Measurements from ENCODE around the gene SH3RF1.

SH3RF1 gene

DNA sequence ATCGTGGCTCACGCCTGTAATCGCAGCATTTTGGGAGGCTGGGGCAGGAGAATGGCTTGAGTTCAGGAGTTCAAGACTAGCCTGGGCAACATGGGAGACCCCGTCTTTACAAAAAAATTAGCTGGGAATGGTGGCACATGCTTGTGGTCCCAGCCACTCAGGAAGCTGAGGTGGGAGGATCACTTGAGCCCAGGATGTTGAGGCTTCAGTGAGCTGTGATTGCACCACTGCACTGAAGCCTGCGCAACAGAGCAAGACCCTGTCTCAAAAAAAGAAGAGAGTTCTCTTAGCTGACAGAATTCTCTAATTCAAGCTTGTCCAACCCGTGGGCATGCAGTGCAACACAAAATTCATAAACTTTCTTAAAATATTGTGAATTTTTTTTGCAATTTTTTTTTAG is 165.1 kb downstream of the SH3RF1 start:
- DNase-seq = no peak

GRCh38 chr4:169103966-169104412 is 166.8 kb downstream of the SH3RF1 start:
- intact Hi-C loops (cut with DNase I) = no loop called here
- peak in 1 of 42 donors; percentile 17 for DNase-seq

More for the DNA sequence above, 165.1 kb downstream of the SH3RF1 start:
- intact Hi-C loops (cut with DNase I) = no loop called here

GRCh38 chr4:169102026-169102425 is 168.7 kb downstream of the SH3RF1 start:
- DNase-seq = no peak
- intact Hi-C loops (cut with DNase I) = no loop called here

- DNase-seq = no peak
- intact Hi-C loops (cut with DNase I) = no loop called here
These were observed 170.1 kb downstream of the SH3RF1 start for GRCh38 chr4:169100670-169101101.

GRCh38 chr4:169099771-169100180 is 171.0 kb downstream of the SH3RF1 start:
- no peak for DNase-seq
- intact Hi-C loops (cut with DNase I) = no loop called here

- no peak for DNase-seq
- intact Hi-C loops (cut with DNase I) = no loop called here
These were observed 171.6 kb downstream of the SH3RF1 start for GRCh38 chr4:169098969-169099690.

GRCh38 chr4:169098532-169098931 is 172.2 kb downstream of the SH3RF1 start:
- no peak for DNase-seq
- intact Hi-C loops (cut with DNase I) = no loop called here

DNA sequence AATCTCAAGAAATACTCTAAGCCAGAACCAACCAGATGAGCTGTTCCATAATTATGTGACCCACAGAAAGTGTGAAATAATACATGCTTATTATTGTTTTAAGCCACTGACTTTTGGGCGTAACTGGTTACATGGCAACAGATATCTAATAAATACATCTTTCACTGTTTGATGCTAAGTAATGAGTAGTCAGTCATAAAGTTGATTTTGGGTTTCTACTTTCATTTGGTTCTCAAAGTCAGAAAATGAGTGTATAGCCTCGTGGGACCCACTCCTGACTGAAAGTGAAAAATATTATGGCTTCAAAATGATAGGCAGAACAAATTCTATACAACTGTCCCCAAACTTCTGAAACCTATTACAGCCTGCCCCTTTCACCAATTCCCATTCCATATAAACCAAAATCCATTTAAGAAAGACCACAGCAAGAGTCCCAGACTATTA is 172.7 kb downstream of the SH3RF1 start:
- intact Hi-C loops (cut with DNase I) = no loop called here
- DNase-seq = no peak

GRCh38 chr4:169096221-169096620 is 174.5 kb downstream of the SH3RF1 start:
- intact Hi-C loops (cut with DNase I) = no loop called here
- DNase-seq = no peak

GRCh38 chr4:169094656-169095231 is 176.0 kb downstream of the SH3RF1 start:
- DNase-seq = no peak
- intact Hi-C loops (cut with DNase I) = no loop called here

DNA sequence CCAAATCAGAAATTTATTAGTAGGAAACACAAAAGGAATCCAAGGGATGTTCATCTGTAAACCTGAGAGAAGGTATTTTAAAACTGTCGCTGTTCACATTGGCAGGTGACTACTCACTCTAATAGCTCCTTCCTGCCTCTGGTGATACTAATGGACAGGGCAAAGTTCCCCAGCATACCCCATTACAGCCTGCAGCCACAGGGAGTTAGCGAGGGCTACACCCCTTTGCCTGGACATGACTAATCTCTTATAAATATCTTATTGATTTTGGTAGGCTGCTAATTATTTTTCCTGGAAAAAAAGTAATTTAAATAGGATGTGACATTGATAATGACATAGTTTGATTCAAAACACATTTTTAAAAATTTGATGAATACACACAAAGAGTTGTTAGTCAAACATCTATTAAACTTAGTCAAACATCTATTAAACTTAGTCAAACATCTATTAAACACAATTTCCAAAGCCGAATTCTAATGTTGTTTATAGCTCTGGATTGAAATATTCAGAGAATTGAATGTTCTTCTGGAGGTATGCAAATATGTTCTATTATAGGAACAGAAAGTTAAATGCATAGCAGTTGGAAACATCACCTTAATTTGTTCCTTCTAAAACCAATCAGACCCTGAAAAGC is 177.8 kb downstream of the SH3RF1 start:
- no peak for DNase-seq
- intact Hi-C loops (cut with DNase I) = no loop called here

- no peak for DNase-seq
- intact Hi-C loops (cut with DNase I) = no loop called here
These were observed 180.1 kb downstream of the SH3RF1 start for GRCh38 chr4:169090484-169091215.

DNA sequence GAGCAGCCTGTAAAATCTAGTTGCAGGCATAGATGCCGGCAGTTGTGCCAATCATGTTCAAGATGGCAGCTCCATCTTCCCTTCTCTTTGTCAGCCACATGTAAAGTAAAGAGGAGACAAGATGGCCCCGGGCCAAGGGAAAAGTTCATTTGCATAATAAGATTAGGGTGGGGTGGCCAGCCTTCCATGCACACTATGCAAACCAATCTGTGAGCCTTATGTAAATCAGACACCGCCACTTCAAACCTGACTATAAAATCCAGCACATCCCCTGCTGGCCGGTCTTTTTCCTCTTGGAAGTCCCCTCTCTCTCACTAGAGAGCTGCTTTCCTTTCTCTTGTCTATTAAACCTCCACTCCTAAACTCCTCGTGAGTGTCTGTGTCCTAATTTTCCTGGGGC is 181.8 kb downstream of the SH3RF1 start:
- intact Hi-C loops (cut with DNase I) = no loop called here
- DNase-seq = peak in 1 of 42 donors; percentile 41

DNA sequence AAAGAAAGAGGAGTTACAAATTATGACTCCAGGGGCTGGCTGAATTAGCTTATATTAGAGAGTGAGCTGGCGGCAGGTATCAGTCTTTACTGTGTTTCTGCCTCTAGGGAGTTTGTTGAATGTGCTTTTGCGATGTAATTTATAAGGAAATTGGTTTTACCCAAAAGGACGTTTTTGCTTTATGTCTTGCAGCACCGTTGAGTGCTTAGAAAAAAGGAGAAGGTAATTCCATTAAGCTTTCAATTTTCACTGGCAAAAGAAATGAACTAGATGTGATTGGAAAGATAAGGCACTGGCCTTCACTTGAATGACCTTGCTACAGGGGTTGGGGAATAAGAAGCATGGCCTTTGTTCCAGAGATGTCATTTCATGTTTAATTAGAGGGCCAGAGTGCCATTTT is 185.8 kb downstream of the SH3RF1 start:
- intact Hi-C loops (cut with DNase I) = no loop called here
- no peak for DNase-seq

GRCh38 chr4:169080981-169081380 is 189.8 kb downstream of the SH3RF1 start:
- peak in 11 of 42 donors; percentile 13 to 76 (median 46) for DNase-seq
- intact Hi-C loops (cut with DNase I) = no loop called here

DNA sequence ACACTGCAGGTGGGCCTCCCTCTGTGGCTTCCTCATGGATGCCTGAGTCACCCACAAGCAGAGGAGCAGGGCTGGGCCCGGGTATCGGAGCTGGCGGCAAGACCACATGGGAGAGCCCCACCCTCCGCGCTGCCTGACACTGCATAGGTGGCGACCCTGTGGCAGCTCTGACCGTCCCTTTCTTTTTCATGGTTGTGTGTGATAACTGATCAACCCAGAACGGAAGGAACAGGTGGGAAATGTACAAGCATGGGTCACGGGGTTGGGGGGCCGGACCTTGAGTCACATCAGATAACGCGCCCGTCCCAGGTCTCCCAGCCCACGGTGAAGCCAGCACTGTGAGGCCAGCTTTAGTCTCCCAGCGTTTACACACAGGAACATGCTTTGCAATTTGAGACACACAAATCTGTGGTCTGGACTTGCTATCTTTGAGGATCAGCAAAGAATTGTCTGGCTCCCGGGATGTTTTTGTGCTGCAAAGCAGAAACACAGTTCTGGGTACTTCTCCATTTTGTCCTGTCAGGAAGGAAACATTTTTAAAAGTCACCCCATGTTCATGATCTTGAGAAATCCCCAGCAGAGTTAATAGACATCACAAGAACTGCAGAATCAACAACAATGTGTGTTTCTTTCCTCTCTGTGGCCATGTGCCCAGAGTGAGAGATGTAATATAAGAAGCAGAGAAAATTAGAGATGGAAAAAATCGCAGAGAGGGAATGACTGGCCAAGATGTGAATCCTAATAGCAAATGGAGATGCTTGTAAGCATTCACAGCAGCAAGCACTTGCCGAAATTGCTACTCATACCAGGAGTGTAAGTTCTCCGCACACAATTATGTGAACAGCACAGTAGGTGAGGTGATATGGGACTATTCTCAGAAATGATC is 190.6 kb downstream of the SH3RF1 start:
- intact Hi-C loops (cut with DNase I) = no loop called here
- DNase-seq = peak in 15 of 42 donors; percentile 8 to 55 (median 22)

- DNase-seq = no peak
- intact Hi-C loops (cut with DNase I) = no loop called here
These were observed 196.6 kb downstream of the SH3RF1 start for GRCh38 chr4:169074117-169074516.

DNA sequence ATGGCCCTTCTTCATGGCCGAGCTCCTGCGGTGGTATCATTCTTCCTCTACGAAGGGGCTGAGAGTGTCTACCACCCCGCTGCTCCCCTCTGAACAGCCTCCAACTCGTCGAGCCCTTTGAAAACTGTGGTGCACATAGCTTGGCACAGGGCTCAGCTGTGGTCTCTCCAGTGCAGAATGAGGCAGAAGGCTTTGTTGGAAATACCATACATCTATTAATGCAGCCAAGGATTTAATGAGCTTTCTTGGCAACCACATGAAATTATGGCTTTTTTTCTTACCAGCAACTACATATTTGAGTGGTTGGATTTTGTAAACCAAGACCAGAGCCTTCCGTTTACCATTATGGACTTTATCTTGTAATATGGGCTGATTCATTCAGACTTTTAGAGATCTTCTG is 199.0 kb downstream of the SH3RF1 start:
- intact Hi-C loops (cut with DNase I) = no loop called here
- DNase-seq = no peak

GRCh38 chr4:169070895-169071218 is 199.9 kb downstream of the SH3RF1 start:
- intact Hi-C loops (cut with DNase I) = no loop called here
- DNase-seq = no peak
